Amygdala (tissue), 56 donors: ENCODE data around the gene DYRK3.
"Not testable (repeated sequence)": the region's sequence is repeated elsewhere in the genome, so short reads cannot be mapped to it uniquely, and the experiment has no call there.

ENCODE experiments used
- DNase-seq, 56 donors: peaks; one replicate each; lab custom pipeline; 2025; lab: John Stamatoyannopoulos, UW

Gene DYRK3

DNA sequence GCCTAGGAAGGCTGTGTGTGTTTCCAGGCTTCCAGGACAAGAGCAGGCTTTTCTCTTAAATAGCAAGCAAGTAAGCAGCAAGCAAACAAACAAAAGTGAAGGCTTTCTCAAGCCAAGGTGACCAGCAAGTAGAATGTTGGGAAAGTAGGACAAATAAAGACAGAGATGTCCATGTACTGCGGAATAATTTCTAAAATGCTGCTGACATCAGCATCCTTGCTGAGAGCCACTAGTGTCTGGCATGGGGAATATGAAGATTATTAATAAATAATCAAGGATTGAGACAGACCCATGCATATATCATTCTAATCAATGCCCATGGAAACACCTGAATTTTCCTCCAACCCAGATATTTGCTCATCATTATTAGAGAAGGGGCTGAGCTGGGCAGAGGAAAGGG lies 6.4 kb upstream of the DYRK3 start:
- no peak for DNase-seq

DNA sequence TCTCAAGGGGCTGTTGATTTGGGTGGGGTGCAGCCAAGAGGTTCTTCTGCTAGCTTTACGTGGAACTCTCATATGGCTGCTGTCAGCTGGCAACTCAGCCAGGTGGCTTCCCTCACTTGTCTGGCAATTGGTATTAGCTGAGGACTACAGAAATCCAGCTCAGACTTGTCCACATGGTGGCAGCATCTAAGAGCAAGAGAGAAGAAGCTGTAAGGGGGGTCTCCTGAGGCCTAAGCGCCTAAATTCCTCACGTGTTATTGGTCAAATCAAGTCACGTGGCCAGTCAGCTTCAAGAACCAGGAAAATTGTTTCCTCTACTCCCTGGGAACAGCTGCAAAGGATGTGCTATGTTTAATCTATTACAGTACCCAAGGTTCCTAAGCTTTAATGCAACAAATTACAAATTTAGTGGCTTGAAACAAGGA lies 4.2 kb upstream of the DYRK3 start:
- peak in 8 of 56 donors; percentile 4 to 25 (median 11) for DNase-seq

DNA sequence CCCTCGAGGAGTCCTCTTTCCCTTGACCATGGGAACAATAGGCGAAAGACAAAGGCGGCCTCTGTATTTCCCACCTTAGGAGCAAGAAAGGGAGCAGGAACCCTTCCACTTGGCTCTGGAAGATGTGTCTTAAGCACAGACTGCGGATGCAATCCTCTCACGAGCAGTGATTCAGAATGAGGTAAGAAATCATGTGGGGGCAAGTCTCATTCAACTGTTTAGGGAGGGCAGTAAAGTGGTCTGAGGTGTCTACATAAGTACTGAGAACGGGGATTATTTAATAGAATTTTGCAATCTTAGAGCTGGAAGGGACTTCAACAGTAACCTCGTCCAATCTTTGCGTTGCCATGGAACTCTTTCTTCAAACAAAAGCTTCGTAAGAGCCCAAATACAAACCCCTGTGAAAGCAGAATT lies 1.6 kb upstream of the DYRK3 start:
- peak in 1 of 56 donors; percentile 8 for DNase-seq

DNA sequence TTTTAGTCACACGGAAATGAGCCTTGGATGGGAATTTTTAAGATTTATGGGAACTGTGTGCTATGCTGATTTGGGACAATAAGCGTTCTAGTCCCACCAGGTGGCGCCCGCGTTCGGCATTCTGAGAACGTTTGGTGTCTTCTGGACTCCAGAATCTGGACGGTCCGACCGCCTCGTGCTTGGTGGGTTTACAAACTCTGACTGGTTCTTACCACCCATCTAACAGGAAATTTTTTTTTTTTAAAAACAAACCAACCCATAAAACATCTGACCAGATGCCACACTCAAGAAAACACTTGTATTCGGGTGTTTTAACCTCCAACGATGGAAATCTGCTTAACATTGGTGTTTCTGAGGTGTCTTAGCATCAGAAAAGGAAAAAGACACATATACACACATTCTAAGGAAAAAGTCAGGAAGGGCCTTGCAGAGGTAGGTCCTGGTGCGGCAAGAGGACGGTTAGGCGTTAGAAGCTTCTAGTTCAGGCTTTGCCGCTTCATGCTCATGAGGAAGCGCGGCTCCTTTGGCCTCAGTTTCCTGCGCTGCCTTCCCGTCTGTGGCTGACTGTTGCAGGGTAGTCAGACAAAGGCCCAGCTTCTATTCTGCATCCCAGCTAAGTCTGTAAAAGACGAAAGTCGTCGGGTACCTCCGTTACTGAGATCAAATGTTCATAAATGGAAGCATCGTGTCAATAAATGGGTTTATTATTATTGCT lies 814 bp upstream of the DYRK3 start:
- DNase-seq = peak in 55 of 56 donors; percentile 12 to 97 (median 70)

DNA sequence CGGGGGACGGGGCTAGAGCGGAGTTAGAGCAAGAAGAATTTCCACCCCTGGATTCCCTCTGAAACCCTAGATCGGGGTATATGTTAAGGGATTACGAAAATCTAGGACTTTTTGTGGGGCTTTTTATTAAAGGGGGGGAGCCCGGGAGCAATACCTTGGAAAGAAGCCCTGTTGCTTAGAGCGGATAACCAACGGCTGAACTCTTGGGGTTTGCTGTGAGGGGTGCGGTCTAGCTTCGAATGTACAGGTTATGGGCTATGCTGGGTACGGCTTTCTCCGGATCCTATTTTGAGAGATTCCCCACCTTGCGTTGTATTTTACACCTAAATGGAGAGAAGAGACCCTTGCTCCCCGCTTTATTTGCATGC lies 626 bp downstream of the DYRK3 start:
- peak in 1 of 56 donors; percentile 45 for DNase-seq

DNA sequence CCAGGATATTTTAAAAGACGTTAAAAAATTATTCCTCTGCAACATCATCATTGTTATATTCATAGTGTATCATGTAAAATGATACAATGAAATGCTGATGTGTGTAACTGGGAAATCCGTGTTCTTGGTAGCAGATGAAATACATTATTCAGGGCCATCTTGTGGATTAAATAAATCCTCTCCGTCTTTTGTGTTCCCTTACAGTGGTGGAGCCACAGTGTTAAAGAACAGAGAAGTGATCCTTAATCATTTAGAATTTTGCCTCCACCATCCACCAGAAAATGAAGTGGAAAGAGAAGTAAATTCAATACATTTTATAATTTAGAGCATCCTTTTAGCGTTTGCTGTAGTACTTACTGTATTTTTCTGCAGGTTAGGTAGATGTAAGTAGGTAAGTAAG lies 1.3 kb downstream of the DYRK3 start:
- DNase-seq = no peak

DNA sequence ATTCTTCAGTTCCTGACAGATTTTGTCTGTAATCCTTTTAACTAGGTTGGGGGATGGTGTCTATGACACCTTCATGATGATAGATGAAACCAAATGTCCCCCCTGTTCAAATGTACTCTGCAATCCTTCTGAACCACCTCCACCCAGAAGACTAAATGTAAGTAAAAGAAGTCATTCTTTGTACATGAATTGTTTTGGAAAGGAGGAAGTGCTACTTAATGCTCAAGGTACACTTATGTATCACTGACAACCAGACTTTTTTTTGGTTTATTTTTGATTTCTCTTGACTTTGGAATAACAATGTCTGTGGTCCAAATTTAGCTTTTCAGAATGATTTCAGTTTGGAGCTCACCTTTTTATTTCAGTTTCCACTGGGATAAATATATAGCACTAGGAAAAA lies 2.3 kb downstream of the DYRK3 start:
- no peak for DNase-seq

DNA sequence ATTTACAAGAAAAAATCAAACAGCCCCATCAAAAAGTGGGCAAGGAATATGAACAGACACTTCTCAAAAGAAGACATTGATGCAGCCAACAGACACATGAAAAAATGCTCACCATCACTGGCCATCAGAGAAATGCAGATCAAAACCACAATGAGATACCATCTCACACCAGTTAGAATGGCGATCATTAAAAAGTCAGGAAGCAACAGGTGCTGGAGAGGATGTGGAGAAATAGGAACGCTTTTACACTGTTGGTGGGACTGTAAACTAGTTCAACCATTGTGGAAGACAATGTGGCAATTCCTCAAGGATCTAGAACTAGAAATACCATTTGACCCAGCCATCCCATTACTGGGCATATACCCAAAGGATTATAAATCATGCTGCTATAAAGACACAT lies 6.7 kb downstream of the DYRK3 start:
- DNase-seq = not testable (repeated sequence)

DNA sequence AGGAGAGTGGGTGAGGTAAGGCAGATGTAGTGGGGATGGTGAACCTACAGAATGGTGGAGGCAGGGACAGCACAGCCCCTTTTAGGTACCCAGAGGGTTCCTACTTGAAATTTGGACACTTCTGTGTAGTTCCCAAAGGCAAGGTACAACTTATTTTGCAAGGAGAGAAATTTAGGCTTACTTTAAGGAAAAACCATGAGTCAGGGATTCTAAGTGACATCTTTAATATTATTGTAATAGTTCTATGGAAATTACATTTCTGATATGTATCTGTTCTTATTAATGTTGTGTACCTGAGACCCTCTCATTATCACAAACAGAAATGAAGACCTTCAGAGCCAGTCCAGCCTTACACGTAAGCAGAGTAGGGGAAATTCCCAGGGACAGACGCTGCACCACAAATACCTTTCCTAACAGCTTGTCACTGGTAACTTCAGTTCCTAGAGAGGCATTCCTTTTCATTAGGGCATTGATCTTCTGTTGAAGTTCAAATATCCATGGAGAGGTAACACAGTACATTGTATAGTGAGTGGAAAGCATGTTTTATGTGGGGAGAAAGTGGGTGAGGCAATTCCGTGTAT lies 7.9 kb downstream of the DYRK3 start:
- DNase-seq = no peak

DNA sequence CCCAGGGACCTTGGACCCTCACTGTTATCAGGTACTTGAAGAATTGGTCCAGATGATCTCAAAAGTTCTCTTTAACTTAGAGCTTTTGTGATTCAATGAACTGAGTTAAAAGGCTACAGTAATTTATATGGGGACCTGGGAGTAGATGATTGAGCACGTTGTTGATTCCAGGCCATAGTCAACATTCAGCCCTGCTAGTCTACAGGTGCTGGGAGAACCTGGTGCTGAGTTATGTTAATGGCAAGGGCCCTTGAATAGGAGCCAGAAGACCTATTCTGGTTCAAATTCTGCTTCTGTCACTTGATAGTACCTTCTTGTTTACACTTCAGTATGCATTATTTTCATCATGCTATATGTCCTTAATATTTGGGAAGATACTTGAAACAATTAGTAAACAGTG lies 11.2 kb downstream of the DYRK3 start:
- DNase-seq = no peak

DNA sequence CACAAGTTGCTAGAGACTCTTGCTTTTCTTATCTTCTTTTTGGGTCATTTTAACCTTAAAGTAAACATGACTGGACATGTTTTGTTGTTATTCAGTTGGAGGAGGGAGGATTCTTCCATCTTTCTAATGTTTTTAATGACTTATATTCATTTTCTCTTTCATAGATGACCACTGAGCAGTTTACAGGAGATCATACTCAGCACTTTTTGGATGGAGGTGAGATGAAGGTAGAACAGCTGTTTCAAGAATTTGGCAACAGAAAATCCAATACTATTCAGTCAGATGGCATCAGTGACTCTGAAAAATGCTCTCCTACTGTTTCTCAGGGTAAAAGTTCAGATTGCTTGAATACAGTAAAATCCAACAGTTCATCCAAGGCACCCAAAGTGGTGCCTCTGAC lies 11.9 kb downstream of the DYRK3 start:
- no peak for DNase-seq

DNA sequence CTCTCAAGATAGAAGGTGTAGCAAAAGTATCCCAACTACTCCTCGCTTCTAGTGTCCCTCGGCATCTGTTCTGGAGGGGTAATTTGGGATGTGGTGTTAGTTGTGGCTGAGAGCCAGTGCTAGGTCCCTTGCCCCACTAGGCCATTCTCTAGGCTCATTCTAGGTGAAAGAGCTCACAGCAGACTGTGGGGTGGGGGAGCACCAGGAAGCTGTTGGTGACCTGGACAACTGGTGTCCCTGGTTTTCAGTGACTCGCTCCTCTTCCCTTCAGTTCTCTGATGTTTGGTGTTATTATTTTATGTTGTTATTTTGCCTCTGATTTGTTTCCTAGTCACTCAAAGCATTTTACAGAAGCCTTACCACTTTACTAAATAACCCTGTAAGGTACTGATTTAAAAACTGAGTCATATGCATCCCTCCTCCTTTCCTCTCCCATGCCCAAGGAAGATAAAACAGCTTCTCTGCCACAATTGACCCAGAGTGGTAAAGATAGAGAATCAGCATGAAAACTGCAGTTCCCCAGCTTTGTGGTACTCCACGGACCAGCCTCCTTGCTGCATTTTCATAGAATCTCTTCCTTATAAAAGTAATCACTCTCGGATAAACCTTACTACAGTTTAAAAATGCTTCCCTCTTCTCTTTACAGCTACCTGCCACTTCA lies 14.1 kb downstream of the DYRK3 start:
- DNase-seq = no peak

DNA sequence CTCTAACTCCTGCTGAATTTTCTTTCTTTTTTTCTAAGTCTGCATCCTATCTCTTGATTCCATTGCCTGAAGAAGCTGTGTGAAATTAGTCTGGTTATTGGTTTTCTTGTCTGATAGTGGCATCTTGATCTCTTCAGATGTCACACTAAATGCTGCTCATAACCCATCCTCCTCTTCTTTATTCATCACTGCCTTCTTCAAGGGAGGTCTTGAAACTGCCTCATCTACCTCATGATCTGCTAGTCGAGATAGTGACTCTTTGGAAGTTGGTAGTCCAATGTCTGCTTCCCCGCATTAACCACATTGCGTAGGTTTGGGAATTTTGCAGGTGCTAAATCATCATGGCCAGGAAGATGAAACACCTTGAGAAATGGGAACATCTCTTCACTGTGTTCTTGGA lies 15.7 kb downstream of the DYRK3 start:
- DNase-seq = no peak

DNA sequence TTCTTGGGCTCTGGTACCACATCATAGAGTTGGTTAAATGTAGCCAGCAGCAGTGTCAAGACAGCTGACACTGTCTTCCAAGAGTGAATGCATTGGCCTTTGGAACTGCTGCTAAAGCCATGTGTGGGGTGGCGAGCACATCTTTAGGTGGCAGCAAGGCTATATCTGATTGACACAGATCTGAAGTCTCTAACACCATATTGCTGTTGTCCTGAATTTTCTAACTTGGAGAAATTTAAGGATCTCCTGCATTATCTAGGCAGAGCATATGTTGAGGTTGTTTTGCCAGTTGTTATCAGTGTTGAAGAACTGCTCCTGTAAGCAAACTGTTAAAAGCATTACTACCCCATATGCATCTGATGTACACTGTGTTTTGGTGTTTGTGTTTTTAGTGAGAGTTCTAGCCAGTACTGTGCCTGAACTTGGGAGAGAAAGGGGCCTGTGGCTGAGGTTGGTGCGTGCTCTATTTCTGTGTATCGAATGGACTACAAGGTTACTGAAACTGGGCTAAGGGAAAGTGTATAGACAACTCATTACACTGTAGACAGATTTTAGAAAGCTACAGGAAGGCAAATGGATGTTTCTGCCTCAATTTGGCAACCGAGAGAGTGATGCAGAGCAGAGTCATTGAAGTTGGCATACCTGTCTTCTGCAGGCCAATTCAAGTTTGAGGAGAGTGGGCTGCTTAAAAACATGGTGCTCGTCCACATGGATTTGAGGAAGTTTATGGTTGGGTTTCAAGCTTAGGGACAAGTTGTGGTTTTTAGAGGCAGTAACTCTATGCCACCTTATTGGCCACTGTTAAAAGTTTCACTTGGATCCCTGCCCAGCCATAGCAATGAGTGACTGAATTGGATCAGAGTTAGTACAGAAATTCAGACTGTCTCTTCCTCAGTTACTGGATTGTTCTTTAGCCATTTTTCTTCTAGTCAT lies 16.9 kb downstream of the DYRK3 start:
- no peak for DNase-seq

DNA sequence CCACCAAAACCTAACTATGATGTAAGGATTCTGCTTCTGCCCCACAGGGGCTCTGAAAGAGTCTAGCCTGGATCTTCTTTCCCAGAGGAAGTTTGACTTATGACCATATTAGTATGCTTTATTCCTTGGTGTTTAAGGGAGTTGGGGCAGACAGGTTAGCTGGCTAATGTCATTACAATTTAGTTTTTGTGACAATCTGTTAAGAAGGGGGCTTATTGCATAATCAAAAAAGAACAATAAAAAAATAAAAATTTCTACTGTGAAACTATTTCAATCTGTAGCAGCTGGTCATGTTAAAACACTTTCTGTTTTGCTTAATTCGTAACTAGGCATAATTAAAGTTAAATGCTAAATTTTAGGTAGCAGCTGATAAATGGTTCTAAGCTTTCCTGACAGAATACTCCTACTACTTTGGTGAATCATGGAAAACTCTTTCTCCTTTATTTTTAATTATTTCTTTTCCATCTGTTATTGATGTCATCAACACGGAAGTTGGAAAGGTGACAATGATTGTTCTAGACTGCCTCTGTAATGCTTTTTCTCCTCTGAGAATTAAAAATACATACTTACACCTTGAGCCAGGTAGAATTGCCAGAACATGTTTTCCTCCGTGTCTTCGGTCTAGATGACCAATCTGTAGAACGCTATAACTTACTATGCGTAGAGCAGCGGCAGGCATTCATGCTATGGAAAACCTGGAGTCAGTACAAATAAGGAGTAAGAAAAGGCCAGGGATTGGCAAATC lies 18.6 kb downstream of the DYRK3 start:
- no peak for DNase-seq

DNA sequence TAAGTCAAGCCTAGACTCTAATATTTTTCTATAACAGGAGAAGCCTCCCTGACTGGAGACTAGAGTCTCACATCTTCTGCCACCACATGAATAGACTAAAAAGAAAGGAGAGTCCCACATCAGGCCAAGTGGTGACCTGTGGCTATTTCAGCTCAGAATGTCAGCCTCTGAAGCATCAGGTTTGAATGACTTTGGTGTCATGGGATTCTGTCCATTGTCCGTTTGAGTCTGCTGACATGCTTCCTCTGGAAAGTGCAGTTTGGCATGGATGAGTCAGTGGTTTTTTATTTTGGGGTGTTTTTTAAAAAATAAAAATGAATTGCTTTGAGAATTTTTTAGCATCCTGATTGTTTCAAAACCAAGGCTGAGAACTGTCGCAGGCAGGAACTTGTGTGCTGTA lies 19.5 kb downstream of the DYRK3 start:
- no peak for DNase-seq

DNA sequence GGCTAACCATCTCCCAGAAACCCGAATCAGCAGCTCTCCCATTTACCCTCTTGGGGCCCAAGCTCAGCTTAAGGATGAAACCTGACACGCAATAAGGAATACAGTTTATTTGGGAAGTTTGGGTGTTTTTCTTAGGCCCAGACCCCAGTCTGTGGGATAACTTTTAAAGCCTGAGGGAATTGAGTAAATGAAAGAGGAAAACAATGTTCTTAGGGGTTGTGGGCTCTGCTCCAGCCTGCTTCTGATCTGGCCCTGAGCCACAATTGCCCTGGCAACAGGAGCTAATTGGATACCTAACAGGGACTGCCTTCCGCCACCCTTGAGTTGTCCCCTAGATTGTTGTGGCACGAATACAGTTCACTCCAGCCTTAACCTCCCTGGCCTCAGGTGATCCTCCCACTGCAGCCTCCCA lies 20.1 kb downstream of the DYRK3 start:
- no peak for DNase-seq

DNA sequence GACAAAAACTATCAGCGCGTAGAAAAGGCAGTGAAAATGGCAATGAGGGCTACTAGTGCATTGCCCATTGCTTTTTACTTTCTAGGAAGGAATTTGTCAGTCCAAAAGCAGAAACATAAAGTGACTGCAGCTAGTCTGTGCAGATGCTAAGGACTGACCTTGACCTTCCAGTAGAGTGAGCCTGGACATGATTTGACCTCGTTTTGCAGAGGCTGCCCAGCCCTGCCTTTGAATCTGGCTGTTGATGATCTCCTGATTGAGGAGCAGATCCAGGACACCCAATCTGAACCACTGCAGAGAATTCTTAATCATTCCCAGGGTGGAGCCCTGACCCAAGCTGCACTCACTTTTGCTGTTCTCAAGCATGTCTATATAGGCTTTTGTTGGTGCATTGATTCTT lies 21.6 kb downstream of the DYRK3 start:
- no peak for DNase-seq

DNA sequence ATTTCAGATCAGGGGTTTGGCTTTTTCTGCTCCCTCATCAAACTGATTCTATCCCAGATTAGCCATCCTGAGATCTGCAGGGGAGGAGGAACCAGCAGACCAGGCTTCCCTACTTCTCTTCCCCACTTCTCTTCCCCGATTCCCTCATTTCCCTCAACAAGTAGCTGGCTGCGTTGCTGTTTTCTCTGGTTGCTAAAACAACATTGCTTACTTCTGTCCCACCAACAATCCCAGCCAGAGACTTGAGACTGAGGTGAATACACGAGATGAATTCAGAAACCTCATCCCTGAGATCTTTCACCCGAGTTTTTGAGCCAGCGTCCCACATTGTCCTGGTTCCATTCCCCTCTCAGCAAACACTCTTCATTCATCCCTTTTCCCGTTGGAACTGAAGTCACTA lies 22.4 kb downstream of the DYRK3 start:
- no peak for DNase-seq
